ENCODE measurements around the gene FN1. TPM values are rescaled to one million over a fixed set of nuclear protein-coding genes. Genes with fewer than 3 reads are reported as not detected.

FN1 gene
- total and polyA plus RNA-seq, 8 donors = 42.0 to 861 (median 252) TPM

DNA sequence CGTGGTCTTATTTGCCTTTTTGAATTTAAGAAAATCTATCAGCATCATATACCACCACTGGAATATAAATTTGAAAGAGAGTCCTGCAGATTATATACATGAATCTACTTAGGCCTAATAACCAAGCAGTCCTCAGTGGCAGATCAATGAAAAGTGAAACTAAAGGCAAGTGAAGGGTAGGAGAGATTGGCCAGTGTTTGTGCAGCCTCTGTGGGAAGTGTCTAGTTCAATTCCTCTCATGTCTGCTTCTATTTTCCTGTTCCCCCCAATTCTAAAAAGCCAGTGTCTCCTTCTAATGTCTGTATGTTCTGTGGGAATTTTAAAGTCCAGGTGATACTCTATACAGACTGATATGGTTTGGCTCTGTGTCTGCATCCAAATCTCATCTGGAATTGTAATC, 61.9 kb downstream of the FN1 start:
- H3K9me3 ChIP-seq = no peaks in the 10 kb centered on the region
- TF ChIP-seq POLR2A (IDR thresholded peaks at IDR 0.05) = no peak
- no peak for TF ChIP-seq POLR2AphosphoS5 (IDR thresholded peaks at IDR 0.05)
- no peak for TF ChIP-seq EP300 (IDR thresholded peaks at IDR 0.05)
- TF ChIP-seq, protein P1, sequence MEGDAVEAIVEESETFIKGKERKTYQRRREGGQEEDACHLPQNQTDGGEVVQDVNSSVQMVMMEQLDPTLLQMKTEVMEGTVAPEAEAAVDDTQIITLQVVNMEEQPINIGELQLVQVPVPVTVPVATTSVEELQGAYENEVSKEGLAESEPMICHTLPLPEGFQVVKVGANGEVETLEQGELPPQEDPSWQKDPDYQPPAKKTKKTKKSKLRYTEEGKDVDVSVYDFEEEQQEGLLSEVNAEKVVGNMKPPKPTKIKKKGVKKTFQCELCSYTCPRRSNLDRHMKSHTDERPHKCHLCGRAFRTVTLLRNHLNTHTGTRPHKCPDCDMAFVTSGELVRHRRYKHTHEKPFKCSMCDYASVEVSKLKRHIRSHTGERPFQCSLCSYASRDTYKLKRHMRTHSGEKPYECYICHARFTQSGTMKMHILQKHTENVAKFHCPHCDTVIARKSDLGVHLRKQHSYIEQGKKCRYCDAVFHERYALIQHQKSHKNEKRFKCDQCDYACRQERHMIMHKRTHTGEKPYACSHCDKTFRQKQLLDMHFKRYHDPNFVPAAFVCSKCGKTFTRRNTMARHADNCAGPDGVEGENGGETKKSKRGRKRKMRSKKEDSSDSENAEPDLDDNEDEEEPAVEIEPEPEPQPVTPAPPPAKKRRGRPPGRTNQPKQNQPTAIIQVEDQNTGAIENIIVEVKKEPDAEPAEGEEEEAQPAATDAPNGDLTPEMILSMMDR (IDR thresholded peaks at IDR 0.05) = no peak
- intact Hi-C loops (cut with DNase I; ENCODE audit: low total_unique reads) = no loop called here
- H3K27ac ChIP-seq = no peak overlapping the region
- peaks cover 11 to 94% (median 73%) of the 10 kb centered on the region in 4 donors for H3K36me3 ChIP-seq
- H3K4me3 ChIP-seq = no peak overlapping the region
- H3K4me1 ChIP-seq = no peaks in the 10 kb centered on the region
- DNase-seq = no peak
- no peaks in the 10 kb centered on the region for H3K27me3 ChIP-seq
- WGBS, 5 donors = 77 to 100% (median 84%) methylated on average over 1 of the region's 1 CpG

DNA sequence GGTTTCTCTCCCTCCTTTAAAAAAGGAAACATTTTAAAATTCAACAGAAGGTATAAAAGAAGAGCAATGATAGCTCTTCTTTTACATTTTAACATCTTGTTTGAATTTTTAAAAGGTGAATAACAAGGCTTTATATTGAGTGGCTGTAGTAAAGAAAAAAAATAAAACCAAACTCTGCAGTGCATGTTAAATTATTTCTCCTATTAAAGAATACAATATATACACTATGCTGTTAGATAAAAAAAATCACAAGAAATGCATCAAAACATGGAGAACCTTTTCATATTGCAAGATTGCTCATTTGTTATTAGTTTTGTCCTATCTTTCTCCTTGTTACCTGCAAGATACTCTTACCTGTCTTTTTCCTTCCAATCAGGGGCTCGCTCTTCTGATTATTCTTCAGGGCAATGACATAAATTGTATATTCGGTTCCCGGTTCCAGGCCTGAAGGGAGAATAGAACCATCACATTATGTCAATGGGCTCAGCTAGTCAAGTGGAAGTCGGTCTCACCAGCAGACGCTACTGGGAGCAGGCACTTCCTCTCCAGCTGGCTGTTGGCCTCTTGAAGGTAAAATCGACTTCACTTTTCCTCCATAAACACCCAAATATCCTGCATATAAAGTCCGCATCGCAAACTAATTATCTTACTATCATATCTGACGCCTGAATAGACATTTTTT, 62.8 kb downstream of the FN1 start:
- H3K9me3 ChIP-seq = no peaks in the 10 kb centered on the region
- no peaks in the 10 kb centered on the region for H3K27me3 ChIP-seq
- no peak overlapping the region for H3K27ac ChIP-seq
- WGBS, 5 donors = 88 to 96% (median 95%) methylated on average over 9 of the region's 9 CpGs
- no peak overlapping the region for H3K4me3 ChIP-seq
- H3K4me1 ChIP-seq = no peaks in the 10 kb centered on the region
- no peak for DNase-seq
- H3K36me3 ChIP-seq = peaks cover 11 to 93% (median 74%) of the 10 kb centered on the region in 4 donors
- intact Hi-C loops (cut with DNase I; ENCODE audit: low total_unique reads) = no loop called here
- TF ChIP-seq POLR2AphosphoS5 (IDR thresholded peaks at IDR 0.05) = no peak
- no peak for TF ChIP-seq EP300 (IDR thresholded peaks at IDR 0.05)
- TF ChIP-seq, protein P1 (IDR thresholded peaks at IDR 0.05) = no peak
- no peak for TF ChIP-seq POLR2A (IDR thresholded peaks at IDR 0.05)

DNA sequence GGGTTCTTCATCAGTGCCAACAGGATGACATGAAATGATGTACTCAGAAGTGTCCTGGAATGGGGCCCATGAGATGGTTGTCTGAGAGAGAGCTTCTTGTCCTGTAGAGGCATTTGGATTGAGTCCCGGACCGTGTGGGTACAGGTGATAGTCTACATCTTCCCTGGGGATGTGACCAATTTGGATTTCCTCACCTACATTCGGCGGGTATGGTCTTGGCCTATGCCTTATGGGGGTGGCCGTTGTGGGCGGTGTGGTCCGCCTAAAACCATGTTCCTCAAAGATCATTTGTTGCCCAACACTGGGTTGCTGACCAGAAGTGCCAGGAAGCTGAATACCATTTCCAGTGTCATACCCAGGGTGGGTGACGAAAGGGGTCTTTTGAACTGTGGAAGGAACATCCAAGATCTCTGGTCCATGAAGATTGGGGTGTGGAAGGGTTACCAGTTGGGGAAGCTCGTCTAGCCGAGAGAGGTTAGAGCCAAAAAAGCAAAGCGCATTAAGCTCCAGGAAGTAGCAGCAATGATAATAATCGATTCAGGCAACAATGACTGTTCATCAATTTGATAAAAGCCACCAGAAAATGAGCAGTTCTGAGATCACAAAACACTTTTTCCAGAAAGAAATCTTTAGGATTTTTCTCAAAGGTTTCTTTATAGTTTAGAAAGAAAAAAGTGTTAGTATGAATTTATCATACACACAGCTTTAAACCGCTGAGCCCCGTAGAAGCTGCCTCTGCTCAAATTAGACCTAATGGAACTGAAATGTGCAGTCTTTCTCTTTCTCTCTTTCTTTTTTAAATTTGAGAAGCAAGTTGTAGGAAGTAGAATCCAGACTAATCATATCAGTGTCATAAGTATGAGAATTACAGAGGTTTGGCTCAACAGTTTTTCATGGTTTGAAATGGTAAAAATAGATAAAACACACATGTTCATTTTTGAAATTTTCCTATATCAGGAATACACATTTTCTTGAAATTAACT, 63.7 kb downstream of the FN1 start:
- H3K27ac ChIP-seq = no peak overlapping the region
- H3K4me3 ChIP-seq = no peak overlapping the region
- peaks cover 11 to 93% (median 77%) of the 10 kb centered on the region in 4 donors for H3K36me3 ChIP-seq
- no peaks in the 10 kb centered on the region for H3K4me1 ChIP-seq
- 85 to 92% (median 90%) methylated on average over 14 of the region's 14 CpGs for WGBS, 5 donors
- intact Hi-C loops (cut with DNase I; ENCODE audit: low total_unique reads) = no loop called here
- H3K27me3 ChIP-seq = no peaks in the 10 kb centered on the region
- no peak for TF ChIP-seq EP300 (IDR thresholded peaks at IDR 0.05)
- TF ChIP-seq, protein P1 (IDR thresholded peaks at IDR 0.05) = no peak
- TF ChIP-seq POLR2AphosphoS5 (IDR thresholded peaks at IDR 0.05) = no peak
- TF ChIP-seq POLR2A (IDR thresholded peaks at IDR 0.05) = no peak
- no peaks in the 10 kb centered on the region for H3K9me3 ChIP-seq
- no peak for DNase-seq

GRCh38 chr2:215370112-215370965, 65.5 kb downstream of the FN1 start:
- Histone ChIP-seq H3K27ac (no peak overlapping the region), H3K4me1 (no peaks in the 10 kb centered on the region), H3K36me3 (peaks cover 7 to 92% (median 77%) of the 10 kb centered on the region in 4 donors), H3K9me3 (no peaks in the 10 kb centered on the region), H3K27me3 (no peaks in the 10 kb centered on the region), H3K4me3 (no peak overlapping the region)
- 76 to 85% (median 81%) methylated on average over 14 of the region's 14 CpGs for WGBS, 5 donors
- intact Hi-C loops (cut with DNase I; ENCODE audit: low total_unique reads) = no loop called here
- no peak for DNase-seq
- no peak for TF ChIP-seq POLR2AphosphoS5 (IDR thresholded peaks at IDR 0.05)
- TF ChIP-seq EP300 (IDR thresholded peaks at IDR 0.05) = no peak
- TF ChIP-seq, protein P1 (IDR thresholded peaks at IDR 0.05) = no peak
- no peak for TF ChIP-seq POLR2A (IDR thresholded peaks at IDR 0.05)

Data from stomach (tissue), 9 donors.